Lower leg skin (tissue), 4 donors: ENCODE measurements around the gene PLA2G2D. TPM values are rescaled to one million over a fixed set of nuclear protein-coding genes. Genes with fewer than 3 reads are reported as not detected.
"Not testable (repeated sequence)": the region's sequence is repeated elsewhere in the genome, so short reads cannot be mapped to it uniquely, and the experiment has no call there.

ENCODE experiments used
- DNase-seq, 2 donors: peaks; one replicate each; pipeline ENCODE4 v3.0.0-alpha.2; 2019; ENCODE audit warnings: low spot score in 2 of 2
- H3K4me3 ChIP-seq: fragments of 200-600 bp; sonication (generic); 2 replicates; pipeline ENCODE4 v1.5.1; 2017; ENCODE audit warnings: mild to moderate bottlenecking, low read depth; ENCODE audit not compliant: poor library complexity, severe bottlenecking
- POLR2A ChIP-seq, 2 donors: fragments of 450-650 bp; IDR thresholded peaks; one replicate each; pipeline ENCODE4 v1.6.1; 2016 to 2017; ENCODE audit warnings: antibody characterized with exemption in 2 of 2, mild to moderate bottlenecking in 1 of 2, moderate library complexity in 1 of 2
- WGBS, 2 donors: methylation state at CpG; one replicate each; pipeline ENCODE4 v1.1.5; 2018; 5-methylcytosine and 5-hydroxymethylcytosine counted together
- intact Hi-C: fragments of 100-400 bp; cut with DNase I; formaldehyde crosslinking; loops from one replicate; pipeline ENCODE4 v1.15.0; 2023; ENCODE audit warnings: low total_unique reads
- total RNA-seq, 4 donors: library from RNA; depleted of rRNA; stranded (reverse); fragments of >200 nt; gene quantifications; one replicate each; pipeline ENCODE4 v1.1.0, GENCODE V29; 2016
- TF ChIP-seq, protein P1 (sequence below), 3 donors: fragments of 450-650 bp; IDR thresholded peaks; one replicate each; pipeline ENCODE4 v1.5.1; 2016; ENCODE audit warnings: antibody characterized with exemption in 3 of 3, mild to moderate bottlenecking in 3 of 3, moderate library complexity in 2 of 3

Gene PLA2G2D
- total RNA-seq, 4 donors from 2014 or later = not detected

GRCh38 chr1:20137604-20138003 is 18.3 kb upstream of the PLA2G2D start:
- intact Hi-C loops = no loop called here
- 53 to 75% methylated on average over 1 of the region's 1 CpG for WGBS, 2 donors
- no peak for TF ChIP-seq POLR2A (IDR thresholded peaks at IDR 0.05)
- TF ChIP-seq, protein P1, sequence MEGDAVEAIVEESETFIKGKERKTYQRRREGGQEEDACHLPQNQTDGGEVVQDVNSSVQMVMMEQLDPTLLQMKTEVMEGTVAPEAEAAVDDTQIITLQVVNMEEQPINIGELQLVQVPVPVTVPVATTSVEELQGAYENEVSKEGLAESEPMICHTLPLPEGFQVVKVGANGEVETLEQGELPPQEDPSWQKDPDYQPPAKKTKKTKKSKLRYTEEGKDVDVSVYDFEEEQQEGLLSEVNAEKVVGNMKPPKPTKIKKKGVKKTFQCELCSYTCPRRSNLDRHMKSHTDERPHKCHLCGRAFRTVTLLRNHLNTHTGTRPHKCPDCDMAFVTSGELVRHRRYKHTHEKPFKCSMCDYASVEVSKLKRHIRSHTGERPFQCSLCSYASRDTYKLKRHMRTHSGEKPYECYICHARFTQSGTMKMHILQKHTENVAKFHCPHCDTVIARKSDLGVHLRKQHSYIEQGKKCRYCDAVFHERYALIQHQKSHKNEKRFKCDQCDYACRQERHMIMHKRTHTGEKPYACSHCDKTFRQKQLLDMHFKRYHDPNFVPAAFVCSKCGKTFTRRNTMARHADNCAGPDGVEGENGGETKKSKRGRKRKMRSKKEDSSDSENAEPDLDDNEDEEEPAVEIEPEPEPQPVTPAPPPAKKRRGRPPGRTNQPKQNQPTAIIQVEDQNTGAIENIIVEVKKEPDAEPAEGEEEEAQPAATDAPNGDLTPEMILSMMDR (IDR thresholded peaks at IDR 0.05) = no peak
- H3K4me3 ChIP-seq = no peak overlapping the region
- DNase-seq = no peak

GRCh38 chr1:20137055-20137454 is 17.7 kb upstream of the PLA2G2D start:
- intact Hi-C loops = no loop called here
- DNase-seq = no peak
- TF ChIP-seq, protein P1 (IDR thresholded peaks at IDR 0.05) = no peak
- TF ChIP-seq POLR2A (IDR thresholded peaks at IDR 0.05) = no peak

DNA sequence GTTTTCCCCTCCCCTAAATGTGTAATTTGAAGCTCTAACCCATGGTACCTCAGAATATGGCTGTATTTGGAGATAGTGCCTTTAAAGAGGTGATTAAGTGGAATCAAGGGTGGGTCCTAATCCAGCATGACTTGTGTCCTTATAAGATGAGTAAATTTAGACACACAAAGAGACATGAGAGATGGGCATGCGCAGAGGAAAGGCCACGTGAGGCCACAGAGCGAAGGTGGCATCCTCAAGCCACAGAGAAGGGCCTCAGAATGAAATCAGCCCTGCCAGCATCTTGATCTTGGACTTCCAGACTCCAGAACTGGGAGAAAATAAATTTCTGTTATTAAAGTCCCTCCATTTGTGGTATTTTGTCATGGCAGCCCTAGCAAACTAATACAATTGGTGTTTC is 16.9 kb upstream of the PLA2G2D start:
- no peak overlapping the region for H3K4me3 ChIP-seq
- WGBS, 2 donors = 93 to 96% methylated on average over 3 of the region's 3 CpGs
- TF ChIP-seq POLR2A (IDR thresholded peaks at IDR 0.05) = no peak
- TF ChIP-seq, protein P1 (IDR thresholded peaks at IDR 0.05) = no peak
- DNase-seq = no peak
- intact Hi-C loops = no loop called here

More at GRCh38 chr1:20137055-20137454, 17.7 kb upstream of the PLA2G2D start:
- H3K4me3 ChIP-seq = no peak overlapping the region
- 57 to 80% methylated on average over 4 of the region's 4 CpGs for WGBS, 2 donors

- no peak for DNase-seq
- intact Hi-C loops = no loop called here
- H3K4me3 ChIP-seq = no peak overlapping the region
- TF ChIP-seq, protein P1 (IDR thresholded peaks at IDR 0.05) = no peak
- TF ChIP-seq POLR2A (IDR thresholded peaks at IDR 0.05) = no peak
- 89 to 95% methylated on average over 3 of the region's 3 CpGs for WGBS, 2 donors
Observed at GRCh38 chr1:20134995-20135394, 15.7 kb upstream of the PLA2G2D start.

DNA sequence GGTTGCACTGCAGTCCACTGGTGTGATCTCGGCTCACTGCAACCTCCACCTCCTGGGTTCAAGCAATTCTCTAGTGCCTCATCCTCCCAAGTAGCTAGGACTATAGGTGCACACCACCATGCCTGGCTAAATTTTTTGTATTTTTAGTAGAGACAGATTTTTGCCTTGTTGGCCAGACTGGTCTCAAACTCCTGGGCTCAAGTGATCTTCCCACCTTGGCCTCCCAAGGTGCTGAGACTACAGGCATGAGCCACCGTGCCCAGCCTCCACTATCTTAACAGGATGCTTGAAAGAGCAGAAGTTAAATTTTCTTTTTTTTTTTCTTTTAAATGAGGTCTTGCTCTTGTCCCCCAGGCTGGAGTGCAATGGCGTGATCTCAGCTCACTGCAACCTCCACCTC is 11.2 kb upstream of the PLA2G2D start:
- DNase-seq = peak in 1 of 2 donors; percentile 58
- H3K4me3 ChIP-seq, intact Hi-C loops: not testable (repeated sequence)
- WGBS, 2 donors = 88 to 94% methylated on average over 3 of the region's 3 CpGs

- intact Hi-C loops = no loop called here
- WGBS, 2 donors = 96 to 97% methylated on average over 10 of the region's 10 CpGs
- H3K4me3 ChIP-seq = no peak overlapping the region
- TF ChIP-seq POLR2A (IDR thresholded peaks at IDR 0.05) = no peak
- TF ChIP-seq, protein P1 (IDR thresholded peaks at IDR 0.05) = no peak
- peak in 1 of 2 donors; percentile 81 for DNase-seq
Observed at GRCh38 chr1:20126806-20127440, 7.6 kb upstream of the PLA2G2D start.
